Anterior cingulate cortex (tissue), 58 donors: ENCODE results near the gene HSP90AB1.

Experiments used
- DNase-seq, 58 donors: peaks; one replicate each; lab custom pipeline; 2025; lab: John Stamatoyannopoulos, UW

Gene HSP90AB1

GRCh38 chr6:44265007-44265721, 18.3 kb downstream of the HSP90AB1 start, which contains the start of gene NFKBIE:
Gene NFKBIE, minus strand, starts transcription at chr6:44265551. Its CDS starts 205 bp downstream, at chr6:44265346.
- DNase-seq, result peak in 57 of 58 donors; percentile 54 to 95 (median 88)

DNA sequence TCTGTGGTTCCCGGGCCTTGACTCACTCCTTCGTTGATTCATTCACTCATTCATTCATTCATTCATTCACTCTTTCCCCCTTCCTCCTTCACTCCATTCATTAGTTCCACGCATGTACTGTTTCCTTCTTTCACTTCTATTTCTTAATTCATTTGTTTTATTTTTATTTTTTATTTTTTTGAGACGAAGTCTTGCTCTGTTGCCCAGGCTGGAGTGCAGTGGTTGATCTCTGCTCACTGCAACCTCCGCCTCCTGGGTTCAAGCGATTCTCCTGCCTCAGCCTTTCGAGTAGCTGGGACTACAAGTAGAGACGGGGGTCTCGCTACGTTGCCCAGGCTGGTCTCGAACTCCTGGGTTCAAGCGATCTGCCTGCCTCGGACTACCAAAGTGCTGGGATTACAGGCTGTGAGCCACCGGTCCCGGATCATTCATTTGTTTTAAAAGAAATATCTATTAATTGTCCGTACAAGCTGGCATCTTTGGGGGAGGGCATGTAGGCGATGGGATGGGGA, 18.9 kb downstream of the HSP90AB1 start:
- DNase-seq, result no peak

DNA sequence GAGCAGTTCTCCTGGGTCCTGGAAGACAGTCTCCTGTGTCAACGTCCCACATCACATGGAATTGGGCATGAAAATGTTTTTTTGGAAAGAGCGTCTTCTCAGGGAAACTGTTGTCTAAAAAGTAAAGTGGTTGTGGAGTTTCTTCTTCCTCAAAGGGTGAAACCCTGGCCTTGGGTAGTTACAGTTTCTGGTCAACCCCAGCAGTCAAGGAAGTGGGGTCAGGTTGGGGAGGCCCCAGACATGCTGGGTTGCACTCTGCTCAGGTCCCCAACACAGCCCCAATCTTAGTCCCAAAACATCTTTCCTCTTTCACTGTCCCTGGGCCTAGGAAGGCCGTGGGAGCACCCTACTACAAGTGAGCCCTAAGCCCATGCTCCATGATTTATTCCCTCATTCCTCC, 19.4 kb downstream of the HSP90AB1 start:
- no peak for DNase-seq

GRCh38 chr6:44267252-44267651, 20.4 kb downstream of the HSP90AB1 start:
- no peak for DNase-seq

DNA sequence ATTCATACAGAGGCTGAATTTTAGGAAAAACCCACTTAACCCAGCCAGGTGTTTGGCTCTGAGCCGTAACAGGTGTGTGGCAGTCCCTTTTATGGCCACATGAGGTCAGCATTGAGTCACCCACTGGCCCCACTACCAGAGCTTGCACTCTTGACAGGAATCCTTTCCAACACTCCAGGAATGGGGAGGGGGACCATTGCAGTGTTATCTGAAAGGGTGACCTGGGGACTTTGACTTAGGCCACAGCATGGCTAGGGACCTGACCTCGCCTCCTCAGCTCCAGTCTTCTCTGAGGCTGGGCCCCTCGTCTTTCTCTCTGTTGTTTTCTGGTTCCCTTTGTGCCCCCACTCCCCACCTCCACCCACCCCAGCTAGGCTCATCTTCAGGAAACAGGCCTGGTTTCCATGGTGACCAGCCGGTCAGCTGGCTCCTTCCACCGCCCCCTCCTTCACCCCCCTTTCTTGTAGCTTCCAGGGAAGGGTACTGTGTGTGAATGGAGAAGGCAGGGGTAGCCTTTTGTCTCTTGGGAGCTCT, 21.3 kb downstream of the HSP90AB1 start:
- DNase-seq, result peak in 34 of 58 donors; percentile 14 to 74 (median 28)

GRCh38 chr6:44269178-44269920, 22.4 kb downstream of the HSP90AB1 start:
- no peak for DNase-seq

- DNase-seq, result peak in 21 of 58 donors; percentile 13 to 69 (median 42)
Measured at GRCh38 chr6:44269921-44270525, 23.1 kb downstream of the HSP90AB1 start, which contains the start of gene TMEM151B. Gene TMEM151B, plus strand, starts transcription at chr6:44270450. Its CDS starts 293 bp downstream, at chr6:44270743.

DNA sequence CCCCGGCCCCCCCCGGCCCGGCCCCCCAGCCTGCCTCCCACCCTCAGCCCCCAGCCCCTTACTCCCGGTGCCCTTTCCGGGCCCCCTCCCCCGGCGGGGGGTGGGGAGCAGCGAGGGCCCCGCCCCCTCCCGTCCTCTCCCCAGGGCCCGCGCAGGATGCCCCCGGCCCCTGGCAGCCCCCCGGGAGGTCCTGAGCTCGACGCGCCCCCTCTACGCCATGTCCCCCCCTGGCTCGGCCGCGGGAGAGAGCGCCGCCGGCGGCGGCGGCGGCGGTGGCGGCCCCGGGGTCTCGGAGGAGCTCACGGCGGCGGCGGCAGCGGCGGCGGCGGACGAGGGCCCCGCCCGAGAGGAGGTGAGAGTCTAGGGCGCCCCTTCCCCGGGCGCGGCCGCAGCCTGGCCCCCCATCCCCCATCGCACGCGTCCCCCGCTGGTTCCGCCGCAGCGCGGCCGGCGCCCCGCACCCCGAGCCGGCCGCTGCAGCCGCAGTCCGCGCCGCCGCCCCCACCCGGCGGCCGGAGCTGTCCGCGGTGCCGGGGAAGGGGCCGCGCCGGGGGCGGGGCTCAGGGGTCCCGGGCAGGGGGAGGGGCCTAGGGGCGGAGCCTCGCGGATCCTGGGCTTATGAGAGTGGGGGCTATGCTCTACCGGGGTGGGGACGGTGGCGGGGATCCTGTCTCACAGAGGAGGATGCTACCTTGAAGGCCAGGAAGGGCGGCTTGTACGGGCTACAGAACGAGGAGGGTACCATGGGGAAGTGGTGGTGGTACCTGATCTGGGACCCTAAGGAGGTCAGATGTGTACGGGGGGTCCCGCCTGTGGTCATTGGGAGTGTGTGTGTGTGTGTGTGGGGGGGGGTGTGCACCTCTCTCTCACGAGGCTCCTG, 23.9 kb downstream of the HSP90AB1 start:
- peak in 3 of 58 donors; percentile 31 to 46 (median 41) for DNase-seq

DNA sequence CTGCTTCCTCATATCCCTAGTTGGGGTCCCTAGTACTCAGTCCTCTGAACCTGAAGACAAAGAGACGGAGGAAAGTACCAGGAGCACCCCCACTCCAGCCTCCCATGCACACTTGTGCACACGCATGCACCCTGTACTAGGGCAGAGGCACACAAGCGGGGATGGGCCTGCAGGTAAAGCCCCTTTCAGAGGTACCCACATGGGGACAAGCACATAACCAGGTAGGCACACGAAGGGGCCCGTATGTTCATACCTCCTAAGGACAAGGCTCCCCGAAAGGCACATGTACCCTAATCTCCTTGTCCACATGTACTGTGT, 24.5 kb downstream of the HSP90AB1 start:
- no peak for DNase-seq

DNA sequence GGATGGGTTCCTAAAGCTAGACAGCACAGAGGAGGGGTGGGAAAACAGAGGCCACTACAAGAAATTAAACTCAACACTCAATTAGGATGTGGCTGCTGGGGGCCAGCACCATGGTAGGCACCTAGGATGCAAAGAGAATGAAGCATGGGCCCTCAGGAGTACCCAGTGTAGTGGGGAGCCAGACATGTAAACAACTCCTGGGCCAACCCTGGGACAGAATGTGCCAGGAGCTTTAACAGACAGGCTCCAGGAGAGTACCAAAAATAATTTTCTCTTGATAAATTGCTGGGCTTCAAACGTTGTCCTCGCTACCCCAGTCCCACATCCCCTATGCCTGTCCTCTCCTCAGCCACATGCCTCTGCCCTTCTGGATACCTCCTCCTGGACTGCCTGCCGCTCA, 25.0 kb downstream of the HSP90AB1 start:
- no peak for DNase-seq

DNA sequence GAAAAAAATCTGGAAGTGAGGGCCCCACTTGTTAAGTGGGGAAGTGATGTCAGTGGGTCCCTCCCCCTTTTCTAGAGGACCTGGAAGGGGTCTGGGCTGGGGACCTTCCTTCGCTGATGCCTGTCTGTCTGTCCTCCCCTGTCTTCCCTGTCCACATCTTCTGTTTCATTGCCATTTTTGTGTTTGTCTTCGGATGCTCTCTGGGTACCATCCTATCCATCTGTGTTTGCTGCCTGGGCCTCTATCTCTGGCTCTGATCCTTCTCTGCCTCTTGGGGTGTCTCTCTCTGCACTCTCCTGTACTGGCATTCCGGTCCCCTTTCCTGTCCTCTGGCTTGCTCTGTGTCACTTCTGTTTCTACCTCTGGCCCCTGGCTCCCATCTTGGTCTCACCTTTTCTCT, 25.6 kb downstream of the HSP90AB1 start:
- DNase-seq, result no peak

GRCh38 chr6:44272999-44273566, 26.2 kb downstream of the HSP90AB1 start:
- peak in 5 of 58 donors; percentile 26 to 46 (median 33) for DNase-seq

GRCh38 chr6:44273617-44274016, 26.7 kb downstream of the HSP90AB1 start:
- DNase-seq, result no peak

GRCh38 chr6:44275271-44275748, 28.4 kb downstream of the HSP90AB1 start:
- DNase-seq, result no peak

- DNase-seq, result no peak
Measured at GRCh38 chr6:44275749-44276648, 29.1 kb downstream of the HSP90AB1 start.

GRCh38 chr6:44276667-44277640, 30.1 kb downstream of the HSP90AB1 start:
- DNase-seq, result no peak

GRCh38 chr6:44277763-44278162, 30.9 kb downstream of the HSP90AB1 start:
- no peak for DNase-seq
